Esophagus squamous epithelium (tissue), 4 donors: ENCODE data around the gene SLC2A4.

ENCODE experiments used
- POLR2A ChIP-seq, 4 donors: fragments of 450-650 bp; IDR thresholded peaks; one replicate each; pipeline ENCODE4 v1.6.1; 2017; ENCODE audit warnings: antibody characterized with exemption in 4 of 4, mild to moderate bottlenecking in 4 of 4, moderate library complexity in 3 of 4
- TF ChIP-seq, protein P1 (sequence below), 6 experiments: fragments of 450-650 bp in 4 of 6; fragments of 200-600 bp in 2 of 6; sonication (generic) in 2 of 6; IDR thresholded peaks; one replicate each; pipeline ENCODE4 v1.5.1; 2016 to 2019; ENCODE audit warnings: antibody characterized with exemption in 6 of 6, mild to moderate bottlenecking in 4 of 6, moderate library complexity in 4 of 6

DNA sequence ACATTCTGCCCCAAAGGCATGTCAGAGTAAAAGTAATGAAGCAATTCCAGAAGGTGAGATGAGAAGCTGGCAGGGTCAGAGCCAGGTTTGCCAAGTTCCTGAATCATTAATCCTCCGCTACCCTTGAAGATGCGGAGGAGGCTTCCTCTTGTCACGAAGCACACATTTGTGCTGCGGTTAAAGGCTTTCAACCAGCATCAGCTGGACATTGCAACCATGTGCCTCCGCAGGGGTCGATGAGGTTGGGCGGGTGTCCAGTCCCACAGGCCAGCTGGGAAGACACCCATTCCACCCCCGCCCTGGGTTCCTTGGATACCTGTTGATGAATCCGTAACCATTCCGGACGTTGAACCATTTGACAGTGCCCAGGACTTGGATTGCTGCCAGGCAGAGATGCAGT, 11.6 kb downstream of the SLC2A4 start:
- TF ChIP-seq, protein P1, sequence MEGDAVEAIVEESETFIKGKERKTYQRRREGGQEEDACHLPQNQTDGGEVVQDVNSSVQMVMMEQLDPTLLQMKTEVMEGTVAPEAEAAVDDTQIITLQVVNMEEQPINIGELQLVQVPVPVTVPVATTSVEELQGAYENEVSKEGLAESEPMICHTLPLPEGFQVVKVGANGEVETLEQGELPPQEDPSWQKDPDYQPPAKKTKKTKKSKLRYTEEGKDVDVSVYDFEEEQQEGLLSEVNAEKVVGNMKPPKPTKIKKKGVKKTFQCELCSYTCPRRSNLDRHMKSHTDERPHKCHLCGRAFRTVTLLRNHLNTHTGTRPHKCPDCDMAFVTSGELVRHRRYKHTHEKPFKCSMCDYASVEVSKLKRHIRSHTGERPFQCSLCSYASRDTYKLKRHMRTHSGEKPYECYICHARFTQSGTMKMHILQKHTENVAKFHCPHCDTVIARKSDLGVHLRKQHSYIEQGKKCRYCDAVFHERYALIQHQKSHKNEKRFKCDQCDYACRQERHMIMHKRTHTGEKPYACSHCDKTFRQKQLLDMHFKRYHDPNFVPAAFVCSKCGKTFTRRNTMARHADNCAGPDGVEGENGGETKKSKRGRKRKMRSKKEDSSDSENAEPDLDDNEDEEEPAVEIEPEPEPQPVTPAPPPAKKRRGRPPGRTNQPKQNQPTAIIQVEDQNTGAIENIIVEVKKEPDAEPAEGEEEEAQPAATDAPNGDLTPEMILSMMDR (IDR thresholded peaks at IDR 0.05) = no peak
- no peak for TF ChIP-seq POLR2A (IDR thresholded peaks at IDR 0.05)
